ENCODE results near the gene BMP8A.
"Not testable (repeated sequence)": the region's sequence is repeated elsewhere in the genome, so short reads cannot be mapped to it uniquely, and the experiment has no call there.

Gene BMP8A

DNA sequence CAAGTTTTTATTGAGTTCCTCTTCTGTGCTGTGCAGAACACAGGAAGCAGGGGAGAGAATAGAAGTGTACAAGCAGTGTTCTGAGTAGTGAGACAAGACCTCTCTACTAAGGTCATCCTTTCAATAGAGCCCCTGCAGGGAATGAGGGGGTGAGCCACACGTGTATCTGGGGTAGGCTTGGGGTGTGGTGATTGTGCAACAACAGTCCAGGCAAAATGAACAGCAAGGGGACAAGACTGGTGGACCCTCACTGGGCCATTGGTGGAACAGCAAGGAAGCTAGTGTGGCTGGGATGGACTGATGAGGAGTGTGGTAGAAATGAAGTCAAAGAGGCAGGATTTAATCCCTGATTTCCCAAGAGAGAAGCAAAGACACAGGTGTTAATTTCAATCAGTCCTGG lies 8.2 kb upstream of the BMP8A start:
- no peak for DNase-seq (ENCODE audit: low read depth)

DNA sequence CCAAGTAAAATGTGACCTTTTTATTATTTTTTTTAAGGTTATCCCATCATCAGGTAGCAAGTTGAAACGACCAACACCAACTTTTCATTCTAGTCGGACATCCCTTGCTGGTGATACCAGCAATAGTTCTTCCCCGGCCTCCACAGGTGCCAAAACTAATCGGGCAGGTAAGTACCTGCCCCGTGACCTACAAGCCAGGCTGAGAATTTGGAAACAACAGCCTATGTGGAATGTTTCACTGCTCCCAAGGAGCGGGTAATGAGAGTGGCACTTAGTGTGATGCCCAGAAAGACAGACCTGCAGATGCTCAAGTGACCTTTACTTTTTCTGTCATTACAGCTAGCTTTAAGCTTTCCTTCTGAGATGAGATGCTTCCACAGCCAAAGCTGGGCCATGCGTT lies 6.9 kb upstream of the BMP8A start:
- no peak for DNase-seq (ENCODE audit: low read depth)

DNA sequence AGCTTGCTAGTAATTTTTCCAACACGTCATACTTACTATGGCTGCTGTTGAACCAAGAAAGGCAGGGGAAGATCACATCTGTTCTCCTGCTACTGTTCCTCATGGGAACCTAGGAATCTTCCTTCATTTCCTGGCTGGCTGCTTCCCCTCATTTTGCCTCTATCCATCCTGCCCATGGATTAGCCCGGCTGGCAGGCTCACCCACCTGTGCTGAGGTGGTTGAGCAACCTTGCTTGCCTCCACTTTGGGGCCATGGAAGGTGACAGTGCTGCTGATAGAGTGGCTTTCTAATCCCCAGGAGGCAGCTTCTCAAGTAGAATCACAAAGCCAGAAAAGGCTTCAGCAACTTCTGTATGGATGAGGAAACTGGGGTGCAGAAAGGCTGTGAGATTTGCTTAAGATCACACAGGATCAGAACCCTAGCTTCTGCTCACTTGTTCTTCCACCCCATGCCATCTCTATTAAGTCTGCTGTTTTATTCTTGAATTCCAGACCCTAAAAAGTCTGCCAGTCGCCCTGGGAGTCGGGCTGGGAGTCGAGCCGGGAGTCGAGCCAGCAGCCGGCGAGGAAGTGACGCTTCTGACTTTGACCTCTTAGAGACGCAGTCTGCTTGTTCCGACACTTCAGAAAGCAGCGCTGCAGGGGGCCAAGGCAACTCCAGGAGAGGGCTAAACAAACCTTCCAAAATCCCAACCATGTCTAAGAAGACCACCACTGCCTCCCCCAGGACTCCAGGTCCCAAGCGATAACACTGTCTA lies 6.2 kb upstream of the BMP8A start:
- DNase-seq (ENCODE audit: low read depth) = no peak

DNA sequence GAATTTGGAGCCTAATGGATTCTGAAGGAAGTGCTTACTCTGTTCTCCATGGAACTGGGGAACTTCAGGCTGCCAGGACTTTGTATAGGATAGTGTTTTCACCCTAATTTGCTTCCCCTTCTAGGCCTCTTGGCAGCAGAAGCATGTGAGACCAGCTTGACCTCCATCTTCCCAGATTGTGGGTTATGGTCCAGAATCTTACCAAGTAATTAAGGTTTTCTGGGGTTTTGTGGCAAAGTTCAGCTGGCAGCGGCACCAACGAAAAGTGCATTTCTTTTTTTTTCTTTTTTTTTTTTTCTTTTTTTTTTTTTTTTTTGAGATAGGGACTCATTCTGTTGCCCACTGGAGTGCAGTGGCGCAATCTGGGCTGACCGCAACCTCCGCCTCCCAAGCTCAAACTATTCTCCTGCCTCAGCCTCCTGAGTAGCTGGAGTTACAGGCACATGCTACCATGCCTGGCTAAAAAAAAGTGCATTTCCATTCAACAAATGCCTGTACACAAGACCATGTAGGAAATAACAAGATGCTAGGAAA lies 3.4 kb upstream of the BMP8A start:
- no peak for DNase-seq (ENCODE audit: low read depth)

DNA sequence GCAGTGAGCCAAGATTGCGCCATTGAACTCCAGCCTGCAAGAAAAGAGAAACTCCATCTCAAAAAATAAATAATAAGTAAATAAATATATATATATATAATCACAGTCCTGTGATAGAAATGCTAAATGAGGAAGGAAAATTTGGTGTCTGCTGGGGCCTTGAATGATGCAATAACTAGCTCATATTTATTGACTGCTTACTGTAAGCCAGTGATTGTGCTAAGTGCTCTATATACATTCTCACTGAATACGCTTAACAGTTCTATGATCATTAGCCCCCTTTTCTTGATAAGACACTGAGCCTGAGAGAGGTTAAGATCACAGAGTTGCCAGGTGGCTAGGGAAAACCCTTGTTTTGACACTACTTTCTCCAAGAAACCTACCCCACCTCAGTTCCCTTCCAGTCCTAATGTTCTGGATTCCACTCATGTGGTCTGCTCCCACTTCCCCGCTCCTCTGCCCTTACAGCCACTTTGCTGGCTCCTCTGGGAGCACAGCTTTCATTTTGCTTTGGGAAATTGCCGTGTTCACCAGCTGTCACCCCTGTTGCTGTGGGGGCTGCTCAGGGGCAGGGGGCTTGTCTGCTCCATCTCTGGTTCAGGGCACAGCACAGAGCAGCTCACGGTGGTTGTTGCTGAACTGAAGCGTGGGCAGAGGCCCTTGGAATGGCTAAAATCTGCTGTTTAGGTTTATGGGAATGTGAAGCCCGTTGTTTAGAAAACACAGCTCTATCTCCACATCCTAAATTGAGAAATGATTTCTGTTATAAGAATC lies 2.5 kb upstream of the BMP8A start:
- DNase-seq (ENCODE audit: low read depth) = no peak

DNA sequence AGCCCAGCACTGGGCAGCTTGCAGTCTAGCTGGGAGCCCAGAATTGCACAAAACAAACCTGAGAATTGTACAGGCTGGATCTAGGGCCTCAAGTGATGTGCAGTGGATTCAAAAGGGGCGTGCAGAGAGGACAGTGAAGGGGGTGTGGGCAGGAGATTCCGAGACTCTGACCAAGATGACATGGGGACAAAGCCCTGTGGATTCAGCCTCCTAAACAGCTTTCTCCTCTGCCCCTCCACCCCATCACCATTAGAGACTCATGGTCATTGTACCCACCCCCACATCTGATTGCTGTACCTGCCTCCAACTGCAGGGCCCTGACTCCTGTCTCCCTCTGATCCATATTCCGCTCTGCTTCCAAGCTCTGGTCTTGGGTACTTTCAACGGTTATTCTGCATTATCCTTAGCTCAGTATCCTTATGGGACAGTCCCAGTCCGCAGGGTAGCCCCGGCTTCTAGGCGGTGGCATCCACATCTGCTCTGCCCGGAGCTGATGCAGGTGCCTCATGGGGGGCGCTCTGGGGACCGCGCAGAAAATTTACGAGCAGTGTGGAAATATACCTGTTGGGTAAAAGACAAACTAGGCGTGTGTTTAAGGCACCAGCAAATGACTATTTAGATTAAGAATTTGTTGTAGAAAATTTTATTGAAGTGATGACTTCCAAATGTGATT lies 1.7 kb upstream of the BMP8A start:
- DNase-seq (ENCODE audit: low read depth) = no peak

DNA sequence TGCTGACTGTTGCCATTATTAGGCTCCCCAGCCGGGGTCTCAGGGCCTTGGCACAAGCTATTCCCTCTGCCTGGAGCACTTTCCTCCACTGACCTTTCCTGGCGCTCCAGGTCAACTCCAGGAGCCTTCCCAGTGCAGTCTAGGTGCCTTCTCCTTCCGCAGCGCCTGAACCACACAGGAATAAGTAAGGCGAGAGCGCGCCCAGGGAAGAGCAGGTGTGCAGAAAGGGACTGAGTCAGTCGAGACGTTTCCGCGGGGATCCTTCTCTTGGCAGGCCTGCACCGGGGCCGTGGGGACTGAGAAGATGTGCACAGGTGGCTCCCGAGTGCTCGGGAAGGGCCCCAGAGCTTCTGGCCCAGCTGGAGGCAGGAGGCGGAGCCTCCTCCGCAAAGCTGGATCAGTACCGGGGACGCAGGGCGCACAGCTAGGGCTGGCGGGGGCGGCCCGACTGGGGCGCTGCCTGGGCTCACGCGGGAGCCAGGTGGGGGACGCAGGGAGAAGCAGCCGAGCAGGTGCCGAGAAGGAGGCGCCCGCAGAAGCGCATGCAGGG lies 765 bp upstream of the BMP8A start:
- DNase-seq (ENCODE audit: low read depth) = no peak

DNA sequence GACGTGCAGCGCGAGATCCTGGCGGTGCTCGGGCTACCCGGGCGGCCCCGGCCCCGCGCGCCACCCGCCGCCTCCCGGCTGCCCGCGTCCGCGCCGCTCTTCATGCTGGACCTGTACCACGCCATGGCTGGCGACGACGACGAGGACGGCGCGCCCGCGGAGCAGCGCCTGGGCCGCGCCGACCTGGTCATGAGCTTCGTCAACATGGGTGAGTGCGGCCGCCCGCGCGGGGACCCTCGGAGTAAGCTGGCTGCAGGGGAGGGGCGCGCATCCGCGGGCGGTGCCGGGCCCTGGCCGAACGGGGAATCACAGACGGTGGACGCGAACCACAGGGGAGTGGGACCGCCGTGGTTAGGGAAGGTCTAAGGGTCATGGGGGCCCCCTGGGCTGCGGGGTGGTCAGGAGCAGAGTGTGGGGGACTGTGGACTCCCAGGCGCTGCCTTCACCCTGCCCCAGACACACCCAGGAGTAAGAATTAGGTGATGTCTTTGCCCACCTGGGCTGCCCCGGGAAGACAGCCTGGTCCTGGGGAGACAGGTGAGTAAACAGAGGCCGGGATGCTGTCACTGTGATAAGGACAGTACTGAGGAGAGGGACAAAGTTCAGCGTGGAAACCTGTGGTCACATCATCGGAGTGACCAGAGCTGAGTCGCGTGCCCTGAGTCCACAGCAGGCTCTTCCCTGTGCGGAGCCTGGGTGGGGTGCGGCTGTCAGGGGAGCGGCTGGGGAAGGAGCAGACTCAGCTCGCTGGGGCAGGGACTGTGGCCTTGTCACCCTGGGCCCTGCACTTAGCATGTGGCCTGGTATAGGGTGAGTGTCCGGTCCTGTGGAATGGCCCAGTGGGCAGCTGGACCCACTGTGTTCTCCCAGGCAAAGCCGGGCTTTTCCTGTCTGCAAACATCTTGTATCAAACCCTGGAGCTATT lies 944 bp downstream of the BMP8A start:
- not testable (repeated sequence) for DNase-seq (ENCODE audit: low read depth)

DNA sequence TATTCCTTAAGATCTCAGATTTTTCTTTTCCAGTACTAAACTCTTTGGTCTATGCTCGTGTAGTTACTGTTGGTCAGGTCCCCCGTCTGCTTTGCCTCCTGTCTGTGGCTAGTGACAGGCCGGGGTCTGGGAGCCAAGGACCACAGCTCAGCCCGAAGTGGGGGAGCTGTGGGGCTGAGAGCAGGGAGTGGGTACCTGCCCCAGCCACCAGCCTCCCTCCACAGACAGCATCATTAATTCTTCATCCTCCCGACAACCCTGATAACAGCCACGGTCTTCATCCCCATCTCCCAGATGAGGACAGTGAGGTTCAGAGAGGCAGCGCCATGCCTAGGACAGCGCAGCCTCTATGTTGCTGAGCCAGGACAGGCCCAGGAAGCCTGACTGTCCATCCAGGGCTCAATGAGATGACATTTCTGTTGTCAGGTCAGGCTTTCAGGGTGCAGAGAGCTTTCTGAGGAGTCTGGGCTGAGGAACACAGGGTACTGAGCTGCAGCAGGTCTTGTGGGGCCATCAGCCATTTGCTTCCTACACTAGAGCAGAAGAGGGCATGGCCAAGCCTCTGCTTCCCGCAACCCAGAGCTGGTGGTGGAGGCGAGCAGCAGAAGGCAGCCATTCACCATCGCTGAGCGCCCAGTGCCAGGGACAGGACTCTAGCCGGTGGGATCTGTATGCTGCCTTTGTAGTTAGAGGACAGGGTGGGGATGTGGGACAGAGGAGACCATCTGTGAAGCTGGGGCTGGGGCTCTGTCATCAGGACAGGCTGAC lies 1.8 kb downstream of the BMP8A start:
- not testable (repeated sequence) for DNase-seq (ENCODE audit: low read depth)

DNA sequence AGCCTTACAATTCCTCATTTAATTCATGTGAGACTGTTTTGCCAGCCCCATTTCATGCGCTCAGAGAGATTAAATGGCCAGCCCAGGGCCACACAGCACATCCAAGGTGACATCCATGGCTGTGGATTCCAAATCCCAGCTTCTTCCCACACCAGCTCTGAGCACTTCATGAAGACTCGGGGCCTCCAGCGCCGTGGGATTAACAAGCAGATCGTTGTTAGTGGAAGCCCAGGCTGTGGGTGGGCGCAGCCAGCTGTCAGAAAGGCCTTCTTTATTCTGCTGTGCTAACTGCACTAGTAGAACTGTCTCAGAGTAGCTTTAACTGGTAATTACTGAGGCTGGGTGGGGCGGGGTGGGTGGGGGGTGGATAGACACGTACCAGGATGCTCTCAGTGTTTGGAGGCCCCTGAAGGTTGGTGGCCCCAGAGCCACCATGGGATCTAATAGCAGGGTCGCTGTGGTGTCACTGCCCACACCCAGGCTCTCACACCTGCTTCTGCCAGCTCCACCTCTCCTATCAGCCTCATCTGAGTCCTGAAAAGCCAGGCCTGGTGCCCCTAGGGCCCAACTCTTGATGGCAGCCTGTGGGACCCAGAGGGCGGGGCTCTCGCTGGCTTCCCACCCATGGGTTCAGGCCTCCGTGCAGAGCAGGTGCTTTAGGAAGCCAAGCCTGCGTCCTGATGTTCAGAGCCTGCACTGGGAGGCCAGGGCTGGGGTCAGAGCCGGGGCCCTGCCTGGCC lies 3.4 kb downstream of the BMP8A start:
- DNase-seq (ENCODE audit: low read depth) = no peak

DNA sequence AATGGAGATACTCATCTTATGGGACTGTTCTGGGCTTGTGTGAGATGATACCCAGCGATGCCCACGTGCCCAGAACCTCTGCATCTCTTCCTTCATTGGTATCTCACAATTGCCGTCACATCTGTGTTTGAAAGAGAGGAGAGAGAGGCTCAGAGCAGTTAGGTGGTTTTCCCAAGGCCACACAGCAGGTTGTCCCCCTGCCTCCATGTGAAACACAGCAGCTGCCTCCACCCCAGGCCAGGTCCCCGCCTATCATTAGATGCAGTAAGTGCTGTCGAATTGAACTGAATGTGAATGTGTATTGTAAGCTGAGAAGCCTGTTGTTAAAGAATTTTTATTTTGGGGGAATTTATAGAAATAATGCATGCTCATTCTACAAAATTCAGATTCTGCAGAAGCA lies 5.1 kb downstream of the BMP8A start:
- not testable (repeated sequence) for DNase-seq (ENCODE audit: low read depth)

DNA sequence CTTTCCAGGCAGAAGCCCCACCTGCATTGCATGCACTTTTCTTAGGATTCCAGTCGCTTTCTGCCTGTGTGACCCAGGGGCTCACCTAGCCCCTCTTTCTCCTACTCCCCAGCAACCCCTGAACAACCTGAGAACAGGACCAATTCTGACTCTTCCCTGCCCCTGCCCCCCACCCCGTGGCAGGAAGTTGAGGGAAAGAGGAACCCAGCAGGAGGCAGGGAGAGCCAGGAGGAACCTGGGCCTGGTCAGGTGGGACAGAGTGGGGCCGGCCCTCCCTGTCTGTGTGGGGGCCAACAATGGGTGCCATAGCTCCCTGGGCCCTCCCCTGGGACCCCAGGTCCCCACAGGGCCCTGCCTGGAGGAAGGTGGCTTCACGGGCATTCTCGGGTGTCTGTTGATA lies 6.1 kb downstream of the BMP8A start:
- no peak for DNase-seq (ENCODE audit: low read depth)

DNA sequence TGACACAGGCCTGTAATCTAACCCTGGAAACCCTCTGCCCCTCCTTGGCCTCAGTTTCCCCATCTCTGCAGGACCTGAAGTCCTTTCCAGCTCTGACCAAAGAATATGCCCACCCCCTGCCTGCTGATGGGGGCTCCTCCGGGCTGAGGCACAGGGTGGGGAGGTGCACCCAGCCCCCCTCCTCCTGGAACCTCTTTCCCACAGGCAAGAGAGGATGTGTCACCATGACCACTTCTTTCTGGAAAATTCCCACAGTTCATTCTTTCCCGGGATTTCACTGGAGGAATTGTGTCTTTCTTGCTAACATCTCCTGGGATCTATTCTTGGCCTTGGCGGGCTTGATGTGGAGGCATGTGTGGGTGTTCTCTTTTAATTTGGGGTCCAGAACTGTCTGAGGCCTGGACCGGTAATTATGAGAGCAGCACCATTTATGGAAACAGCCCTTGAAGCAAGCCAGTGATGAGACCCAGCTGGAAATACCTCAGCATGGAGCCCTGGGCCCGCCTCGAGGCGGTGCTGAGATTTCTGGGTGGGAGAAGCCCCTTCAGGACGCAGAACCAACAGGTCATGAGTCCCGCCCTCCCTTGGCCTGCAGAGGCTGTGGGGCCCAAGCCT lies 6.8 kb downstream of the BMP8A start:
- DNase-seq (ENCODE audit: low read depth) = not testable (repeated sequence)

DNA sequence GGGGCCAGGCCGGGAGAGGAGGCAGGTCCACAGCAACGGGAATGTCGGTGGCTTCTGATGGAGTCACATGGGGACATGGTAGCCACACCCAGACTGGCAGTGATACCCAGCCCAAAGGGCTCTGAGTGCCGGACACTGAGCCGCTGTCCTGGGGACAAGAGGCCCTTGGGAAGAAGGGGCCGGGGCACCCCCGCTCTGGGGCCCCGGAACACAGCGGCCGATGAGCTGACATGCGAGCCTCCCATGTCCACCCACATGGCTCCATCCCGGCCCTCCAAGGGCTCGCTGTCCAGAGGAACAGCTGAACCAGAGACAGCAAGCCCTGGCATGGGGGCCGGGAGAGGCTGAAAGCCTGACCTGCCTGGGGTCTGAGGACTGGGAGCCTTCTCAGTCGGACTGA lies 7.4 kb downstream of the BMP8A start:
- DNase-seq (ENCODE audit: low read depth) = not testable (repeated sequence)

DNA sequence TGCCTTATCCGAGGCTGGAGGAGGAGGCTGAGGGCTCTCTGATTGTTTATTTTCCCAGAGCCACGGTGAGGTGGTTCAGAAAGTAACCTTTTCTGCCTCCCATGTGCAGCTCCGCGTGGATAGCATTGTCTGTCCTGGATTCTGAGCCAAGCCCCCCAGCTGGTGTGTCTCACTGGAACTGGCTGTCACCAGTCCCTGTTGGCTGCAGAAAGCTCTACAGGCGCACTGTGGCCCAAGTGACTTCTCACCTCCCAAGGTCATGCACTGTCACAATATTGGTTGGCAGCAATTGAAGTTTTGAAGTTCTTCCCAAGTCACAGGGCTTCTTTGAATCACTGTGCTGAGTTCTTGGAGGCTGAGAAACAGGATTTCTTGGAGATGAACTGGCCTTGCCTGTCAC lies 8.2 kb downstream of the BMP8A start:
- no peak for DNase-seq (ENCODE audit: low read depth)

DNA sequence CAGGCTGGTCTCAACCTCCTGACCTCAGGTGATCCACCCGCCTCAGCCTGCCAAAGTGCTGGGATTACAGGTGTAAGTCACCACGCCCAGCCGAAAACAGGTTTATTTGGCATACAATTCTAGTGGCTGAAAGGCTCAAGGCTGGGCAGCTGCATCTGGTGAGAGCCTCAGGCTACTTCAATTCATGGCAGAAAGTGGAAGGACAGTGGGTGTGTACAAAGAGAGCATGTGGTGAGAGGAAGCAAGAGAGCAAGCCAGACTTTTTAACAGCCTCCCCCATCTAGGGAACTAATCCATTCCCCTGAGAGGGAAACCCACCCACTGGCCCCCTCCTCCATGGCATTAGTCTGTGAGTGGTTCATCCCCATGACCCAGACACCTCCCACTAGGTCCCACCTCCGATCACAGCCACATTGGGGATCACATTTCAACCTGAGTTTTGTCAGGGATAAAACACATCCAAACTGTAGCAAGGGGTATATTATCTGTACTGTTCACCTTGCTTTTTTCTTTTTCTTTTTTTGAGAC lies 9.5 kb downstream of the BMP8A start:
- DNase-seq (ENCODE audit: low read depth) = no peak

DNA sequence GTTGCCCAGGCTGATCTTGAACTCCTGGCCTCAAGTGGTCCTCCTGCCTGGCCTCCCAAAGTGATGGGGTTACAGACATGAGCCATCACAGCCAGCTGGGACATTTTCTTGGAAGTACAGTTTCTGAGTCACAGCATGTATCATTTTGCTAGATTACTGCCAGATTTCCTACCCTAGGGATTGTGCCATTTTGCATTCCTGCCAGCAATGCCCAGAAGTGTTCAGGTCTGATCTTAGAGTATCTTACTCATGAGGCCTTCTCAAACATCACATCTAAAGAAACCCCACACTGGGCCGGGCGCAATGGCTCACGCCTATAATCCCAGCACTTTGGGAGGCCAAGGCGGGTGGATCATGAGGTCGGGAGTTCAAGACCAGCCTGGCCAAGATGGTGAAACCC lies 10.2 kb downstream of the BMP8A start:
- peak; percentile 69 for DNase-seq (ENCODE audit: low read depth)

DNA sequence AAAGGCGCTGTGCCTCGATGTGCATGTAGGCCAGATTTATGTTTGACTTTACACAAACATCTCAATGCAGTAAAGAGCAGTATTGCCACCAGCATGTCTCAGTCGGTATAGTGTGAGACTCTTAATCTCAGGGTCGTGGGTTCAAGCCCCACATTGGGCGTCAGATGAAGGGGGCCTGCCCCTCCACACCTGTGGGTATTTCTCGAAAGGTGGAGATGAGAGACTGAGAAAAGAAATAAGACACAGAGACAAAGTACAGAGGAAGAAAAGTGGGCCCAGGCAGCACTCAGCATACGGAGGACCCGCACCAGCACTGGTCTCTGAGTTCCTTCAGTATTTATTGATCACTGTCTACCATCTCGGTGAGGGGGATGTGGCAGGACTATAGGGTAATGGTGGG lies 13.0 kb downstream of the BMP8A start:
- DNase-seq (ENCODE audit: low read depth) = not testable (repeated sequence)

DNA sequence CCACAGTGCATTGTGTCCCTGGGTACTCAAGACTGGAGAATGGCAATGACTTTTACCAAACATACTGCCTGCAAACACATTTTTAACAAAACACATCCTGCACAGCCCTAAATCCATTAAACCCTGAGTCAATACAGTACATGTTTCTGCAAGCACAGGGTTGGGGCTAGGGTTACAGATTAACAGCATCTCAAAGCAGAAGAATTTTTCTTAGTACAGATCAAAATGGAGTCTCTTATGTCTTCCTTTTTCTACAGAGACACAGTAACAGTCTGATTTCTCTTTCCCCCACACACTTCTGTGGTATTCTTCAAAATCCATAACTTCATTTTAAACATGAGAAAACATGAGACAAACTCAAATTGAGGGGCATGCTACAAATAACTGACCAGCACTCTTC lies 13.9 kb downstream of the BMP8A start:
- no peak for DNase-seq (ENCODE audit: low read depth)

Data from GM04503 (cell line).